ENCODE data around the gene PDCD4. TPM values are rescaled to one million over a fixed set of nuclear protein-coding genes. Genes with fewer than 3 reads are reported as not detected.

The PDCD4 gene
- total RNA-seq, 2 donors from 2014 or later = 53.5 to 91.3 TPM

DNA sequence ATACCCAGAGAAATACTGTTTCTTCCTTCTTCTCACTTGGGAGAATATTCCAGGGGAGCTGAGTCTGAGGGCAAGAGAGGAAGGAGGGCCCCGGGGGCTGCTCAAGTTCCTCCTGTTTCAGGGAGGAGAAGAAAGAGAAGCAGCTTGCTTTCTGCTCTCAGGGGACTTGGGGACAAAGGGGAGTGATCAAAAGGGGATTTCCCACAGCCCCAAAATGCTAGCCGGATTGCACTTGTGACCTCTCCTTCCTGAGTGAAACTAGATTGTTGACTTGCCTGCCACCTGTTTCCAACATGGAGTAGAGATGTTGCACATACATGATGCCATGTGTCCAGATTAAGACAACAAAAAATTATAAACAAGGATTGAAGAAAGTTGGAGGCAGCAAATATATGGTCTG is 28.7 kb upstream of the PDCD4 start:
- Histone ChIP-seq H3K4me3 (no peak overlapping the region), H3K9me3 (no peaks in the 10 kb centered on the region), H3K4me1 (ENCODE audit: control insufficient read depth in 1 of 2, low read depth in 2 of 2) (peaks cover 3 to 20% of the 10 kb centered on the region in 2 donors), H3K27me3 (replicated peaks; ENCODE audit: insufficient read depth) (no peaks in the 10 kb centered on the region), H3K36me3 (no peaks in the 10 kb centered on the region), H3K27ac (no peak overlapping the region)
- ATAC-seq (ENCODE audit: insufficient number of reproducible peaks, low FRiP score, low read depth) (no peak), DNase-seq (ENCODE audit: low spot score) (no peak)
- TF ChIP-seq, protein P1, sequence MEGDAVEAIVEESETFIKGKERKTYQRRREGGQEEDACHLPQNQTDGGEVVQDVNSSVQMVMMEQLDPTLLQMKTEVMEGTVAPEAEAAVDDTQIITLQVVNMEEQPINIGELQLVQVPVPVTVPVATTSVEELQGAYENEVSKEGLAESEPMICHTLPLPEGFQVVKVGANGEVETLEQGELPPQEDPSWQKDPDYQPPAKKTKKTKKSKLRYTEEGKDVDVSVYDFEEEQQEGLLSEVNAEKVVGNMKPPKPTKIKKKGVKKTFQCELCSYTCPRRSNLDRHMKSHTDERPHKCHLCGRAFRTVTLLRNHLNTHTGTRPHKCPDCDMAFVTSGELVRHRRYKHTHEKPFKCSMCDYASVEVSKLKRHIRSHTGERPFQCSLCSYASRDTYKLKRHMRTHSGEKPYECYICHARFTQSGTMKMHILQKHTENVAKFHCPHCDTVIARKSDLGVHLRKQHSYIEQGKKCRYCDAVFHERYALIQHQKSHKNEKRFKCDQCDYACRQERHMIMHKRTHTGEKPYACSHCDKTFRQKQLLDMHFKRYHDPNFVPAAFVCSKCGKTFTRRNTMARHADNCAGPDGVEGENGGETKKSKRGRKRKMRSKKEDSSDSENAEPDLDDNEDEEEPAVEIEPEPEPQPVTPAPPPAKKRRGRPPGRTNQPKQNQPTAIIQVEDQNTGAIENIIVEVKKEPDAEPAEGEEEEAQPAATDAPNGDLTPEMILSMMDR (IDR thresholded peaks at IDR 0.05) = no peak

DNA sequence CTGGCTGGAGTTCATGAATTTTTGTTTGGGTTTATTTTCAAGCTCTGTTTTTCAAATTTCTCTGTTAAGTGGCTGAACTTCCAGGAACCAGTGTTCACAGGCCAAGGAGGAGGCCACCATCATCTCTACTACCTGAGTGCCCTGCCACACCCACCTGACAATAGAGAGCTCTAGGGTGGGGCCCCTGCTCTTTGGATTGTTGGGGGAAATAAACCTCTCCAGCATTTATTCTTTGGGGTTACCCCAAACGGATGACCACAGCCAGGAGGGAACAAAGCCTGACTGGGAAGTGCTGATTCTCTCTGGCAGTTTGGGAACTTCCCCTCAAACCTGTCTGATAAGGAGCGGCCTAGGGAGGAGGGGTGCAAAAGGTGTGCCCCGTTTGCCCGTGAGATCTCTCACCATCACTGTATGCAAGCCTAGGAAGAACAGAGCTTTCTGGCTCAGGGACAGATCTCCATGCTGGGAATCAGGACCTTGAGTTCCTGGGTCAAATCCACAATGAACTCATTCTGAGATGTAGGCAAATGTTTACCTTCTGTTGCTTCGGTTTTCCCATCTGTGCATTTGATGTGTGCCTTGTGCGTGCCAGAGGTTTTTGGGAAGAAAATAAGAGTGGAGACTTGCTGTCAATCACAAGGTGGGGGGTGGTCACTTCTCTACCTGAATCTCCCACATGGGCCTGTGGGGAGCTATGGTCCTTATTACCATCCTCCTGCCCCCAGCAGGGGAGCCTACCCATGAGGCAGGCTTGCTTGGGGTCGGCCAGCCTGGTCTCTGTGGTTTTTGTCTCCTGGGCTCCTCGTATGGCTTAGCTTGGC is 27.7 kb upstream of the PDCD4 start:
- no peak overlapping the region for H3K27ac ChIP-seq
- no peaks in the 10 kb centered on the region for H3K36me3 ChIP-seq
- no peak for DNase-seq (ENCODE audit: low spot score)
- TF ChIP-seq, protein P1 (IDR thresholded peaks at IDR 0.05) = no peak
- H3K4me3 ChIP-seq = no peak overlapping the region
- no peak for ATAC-seq (ENCODE audit: insufficient number of reproducible peaks, low FRiP score, low read depth)
- H3K27me3 ChIP-seq (replicated peaks; ENCODE audit: insufficient read depth) = no peaks in the 10 kb centered on the region
- H3K9me3 ChIP-seq = no peaks in the 10 kb centered on the region
- H3K4me1 ChIP-seq (ENCODE audit: control insufficient read depth in 1 of 2, low read depth in 2 of 2) = peaks cover 3 to 16% of the 10 kb centered on the region in 2 donors

DNA sequence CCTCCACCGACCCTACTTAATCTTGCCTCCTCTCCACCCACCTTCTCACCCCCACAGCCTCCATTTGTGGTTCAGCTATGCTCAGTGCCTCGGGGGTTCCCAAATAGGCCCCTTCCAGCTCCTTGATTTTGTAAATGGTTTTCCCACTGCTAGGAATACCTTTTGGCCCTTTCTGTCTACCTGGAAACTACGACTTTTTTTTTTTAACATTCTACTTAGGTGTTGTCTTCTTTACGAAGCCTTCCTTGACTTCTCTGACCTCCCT is 27.2 kb upstream of the PDCD4 start:
- TF ChIP-seq, protein P1 (IDR thresholded peaks at IDR 0.05) = no peak
- Histone ChIP-seq H3K27ac (no peak overlapping the region), H3K9me3 (no peaks in the 10 kb centered on the region), H3K36me3 (no peaks in the 10 kb centered on the region), H3K4me1 (ENCODE audit: control insufficient read depth in 1 of 2, low read depth in 2 of 2) (peaks cover 3 to 12% of the 10 kb centered on the region in 2 donors), H3K27me3 (replicated peaks; ENCODE audit: insufficient read depth) (no peaks in the 10 kb centered on the region), H3K4me3 (no peak overlapping the region)
- ATAC-seq (ENCODE audit: insufficient number of reproducible peaks, low FRiP score, low read depth) = no peak
- no peak for DNase-seq (ENCODE audit: low spot score)

DNA sequence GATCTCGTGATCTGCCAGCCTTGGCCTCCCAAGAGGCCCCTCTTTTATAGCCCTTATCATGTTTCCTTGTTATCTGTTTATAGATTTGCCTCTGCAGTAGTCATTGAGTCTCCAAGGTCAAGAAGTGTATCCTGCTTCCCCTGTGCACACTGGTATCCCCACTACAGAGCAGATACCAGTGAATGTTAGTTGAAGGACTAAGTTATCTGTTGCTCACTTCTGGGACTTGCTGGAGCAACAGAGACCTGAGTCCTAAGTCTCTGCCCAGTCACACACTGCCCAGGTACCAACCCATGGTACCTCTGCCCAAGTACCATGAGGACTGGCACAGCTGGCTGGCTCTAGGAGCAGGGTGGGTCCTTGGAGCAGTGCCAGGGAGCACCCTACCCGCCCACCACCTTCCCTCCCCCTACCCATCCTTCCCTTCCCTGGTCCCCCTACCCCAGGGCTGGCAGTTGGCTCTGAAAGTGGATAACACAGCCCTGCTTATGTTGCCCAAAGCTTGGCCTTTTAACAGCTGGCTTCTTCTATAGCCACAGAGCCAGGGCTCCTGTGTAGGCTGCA is 26.5 kb upstream of the PDCD4 start:
- Histone ChIP-seq H3K27ac (no peak overlapping the region), H3K9me3 (no peaks in the 10 kb centered on the region), H3K27me3 (replicated peaks; ENCODE audit: insufficient read depth) (no peaks in the 10 kb centered on the region), H3K4me3 (no peak overlapping the region), H3K4me1 (ENCODE audit: control insufficient read depth in 1 of 2, low read depth in 2 of 2) (peaks cover under 1 to 5% of the 10 kb centered on the region in 2 donors), H3K36me3 (no peaks in the 10 kb centered on the region)
- DNase-seq (ENCODE audit: low spot score) (no peak), ATAC-seq (ENCODE audit: insufficient number of reproducible peaks, low FRiP score, low read depth) (no peak)
- TF ChIP-seq, protein P1 (IDR thresholded peaks at IDR 0.05) = no peak

DNA sequence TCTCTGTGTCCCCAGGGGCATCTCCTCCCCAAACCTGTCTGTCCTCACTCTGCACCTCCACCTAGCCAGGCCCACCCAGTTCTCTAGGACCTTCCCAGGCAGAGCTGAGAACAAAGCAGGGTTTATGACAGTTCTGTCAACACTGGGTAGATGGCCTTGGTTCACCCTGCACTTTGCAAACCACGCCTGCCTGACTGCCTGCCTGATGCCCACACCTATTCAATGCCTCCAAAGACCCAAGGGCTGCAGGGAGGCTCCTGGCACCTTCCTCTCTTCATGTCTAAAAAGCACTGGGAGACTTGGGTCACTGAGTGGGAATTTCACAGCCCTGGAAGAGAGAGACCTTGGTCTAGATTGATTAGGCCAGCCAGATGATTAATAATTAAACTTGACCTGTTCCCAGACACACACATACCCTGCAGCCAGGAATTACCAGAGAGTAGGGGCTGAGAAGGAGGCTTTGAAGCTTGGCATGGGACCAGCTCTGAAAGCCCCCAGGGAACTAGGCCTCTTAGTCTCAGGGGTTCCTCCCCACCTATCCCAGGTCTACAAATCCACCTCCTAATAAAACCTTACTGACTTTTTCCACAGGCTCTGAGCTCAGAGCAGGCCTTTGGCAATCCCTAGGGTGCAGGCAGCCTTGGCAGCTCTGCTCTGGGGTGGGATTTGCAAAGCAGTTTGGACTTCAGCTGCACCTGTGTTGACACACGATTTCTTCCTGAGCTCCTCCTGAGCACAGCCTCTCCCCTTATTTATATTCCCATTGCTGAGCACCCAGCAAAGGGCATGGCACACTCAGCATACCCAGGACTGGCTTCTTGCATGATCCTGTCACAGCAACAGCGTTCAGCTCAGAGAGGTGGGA is 25.7 kb upstream of the PDCD4 start:
- Histone ChIP-seq H3K27me3 (replicated peaks; ENCODE audit: insufficient read depth) (no peaks in the 10 kb centered on the region), H3K36me3 (no peaks in the 10 kb centered on the region), H3K4me1 (ENCODE audit: control insufficient read depth in 1 of 2, low read depth in 2 of 2) (no peaks in the 10 kb centered on the region), H3K27ac (no peak overlapping the region), H3K4me3 (no peak overlapping the region), H3K9me3 (no peaks in the 10 kb centered on the region)
- TF ChIP-seq, protein P1 (IDR thresholded peaks at IDR 0.05) = no peak
- ATAC-seq (ENCODE audit: insufficient number of reproducible peaks, low FRiP score, low read depth) (no peak), DNase-seq (ENCODE audit: low spot score) (no peak)
